Calu3 (cell line): ENCODE results near the gene MBD1. TPM values are rescaled to one million over a fixed set of nuclear protein-coding genes. Genes with fewer than 3 reads are reported as not detected.
A peak's percentile ranks its signal among the peaks of the same experiment; 100 is the strongest.

Experiments
- BruUV-seq: library from RNA; stranded (reverse); fragments of 400-500 nt; replicated peaks from 2 replicates; lab custom pipeline; 2021; lab: Mats Ljungman, UMichigan
- CTCF ChIA-PET: fragments of 300-600 bp; sonication (Branson Sonifier 250); formaldehyde crosslinking; loops from one replicate; lab custom pipeline; 2022; ENCODE audit warnings: antibody characterized with exemption; lab: Charles Lee
- DNase-seq: peaks from one replicate; pipeline ENCODE4 v3.0.0; 2022
- H3K27ac Mint-ChIP-seq: one replicate; pipeline ENCODE4 v1.8.0; 2022; ENCODE audit warnings: mixed read lengths; ENCODE audit not compliant: unreplicated experiment
- H3K27me3 Mint-ChIP-seq: one replicate; pipeline ENCODE4 v1.8.0; 2022; ENCODE audit warnings: mixed read lengths; ENCODE audit not compliant: unreplicated experiment
- H3K36me3 Mint-ChIP-seq: one replicate; pipeline ENCODE4 v1.8.0; 2022; ENCODE audit warnings: mild to moderate bottlenecking, moderate library complexity, mixed read lengths; ENCODE audit not compliant: insufficient read depth, unreplicated experiment
- H3K4me1 Mint-ChIP-seq: one replicate; pipeline ENCODE4 v1.8.0; 2022; ENCODE audit warnings: mild to moderate bottlenecking, low read depth, mixed read lengths; ENCODE audit not compliant: unreplicated experiment
- H3K4me3 Mint-ChIP-seq: one replicate; pipeline ENCODE4 v1.8.0; 2022; ENCODE audit warnings: mild to moderate bottlenecking, low read depth, moderate library complexity, mixed read lengths; ENCODE audit not compliant: unreplicated experiment
- H3K9me3 Mint-ChIP-seq: one replicate; pipeline ENCODE4 v1.8.0; 2022; ENCODE audit warnings: low read depth, mixed read lengths; ENCODE audit not compliant: unreplicated experiment
- CTCF ChIP-seq: fragments of 200-600 bp; IDR thresholded peaks from one replicate; pipeline ENCODE4 v1.8.0; 2022; ENCODE audit warnings: antibody characterized with exemption; ENCODE audit not compliant: unreplicated experiment
- intact Hi-C: fragments of 100-400 bp; cut with micrococcal nuclease; formaldehyde crosslinking; loops from one replicate; pipeline ENCODE4 v1.10.0; 2022; ENCODE audit not compliant: unreplicated experiment
- total RNA-seq: library from RNA; stranded (reverse); gene quantifications from 2 replicates; pipeline ENCODE4 v1.2.3, GENCODE V29; 2022

MBD1 gene
- total RNA-seq, 1 experiment from 2014 or later, result 70.5 TPM

- H3K4me1 Mint-ChIP-seq, result peaks cover 27% of the 10 kb centered on the region
- intact Hi-C loops, result no loop called here
- H3K9me3 Mint-ChIP-seq, result no peaks in the 10 kb centered on the region
- H3K36me3 Mint-ChIP-seq, result peaks cover 50% of the 10 kb centered on the region
- CTCF ChIA-PET, result no interaction called here
- H3K27me3 Mint-ChIP-seq, result no peaks in the 10 kb centered on the region
- no peak for TF ChIP-seq CTCF
- H3K4me3 Mint-ChIP-seq, result peak overlapping the region; percentile 90
- no TSS peak for BruUV-seq
- DNase-seq, result no peak
- H3K27ac Mint-ChIP-seq, result peak overlapping the region; percentile 89
Observed at GRCh38 chr18:50279752-50280151, 1.6 kb downstream of the MBD1 start.

- no TSS peak for BruUV-seq
- no peaks in the 10 kb centered on the region for H3K27me3 Mint-ChIP-seq
- DNase-seq, result no peak
- H3K9me3 Mint-ChIP-seq, result no peaks in the 10 kb centered on the region
- peaks cover 14% of the 10 kb centered on the region for H3K4me1 Mint-ChIP-seq
- no peak for TF ChIP-seq CTCF
- peaks cover 47% of the 10 kb centered on the region for H3K36me3 Mint-ChIP-seq
- H3K4me3 Mint-ChIP-seq, result no peak overlapping the region
- CTCF ChIA-PET, result no interaction called here
- intact Hi-C loops, result no loop called here
- no peak overlapping the region for H3K27ac Mint-ChIP-seq
Observed at GRCh38 chr18:50277942-50278341, 3.4 kb downstream of the MBD1 start.

GRCh38 chr18:50276452-50276851, 4.9 kb downstream of the MBD1 start:
- Mint-ChIP-seq H3K27me3 (no peaks in the 10 kb centered on the region), H3K36me3 (peaks cover 43% of the 10 kb centered on the region), H3K9me3 (no peaks in the 10 kb centered on the region), H3K27ac (no peak overlapping the region), H3K4me1 (peaks cover 14% of the 10 kb centered on the region), H3K4me3 (no peak overlapping the region)
- BruUV-seq, result no TSS peak
- no peak for DNase-seq
- CTCF ChIA-PET, result no interaction called here
- no peak for TF ChIP-seq CTCF
- intact Hi-C loops, result no loop called here

- DNase-seq, result no peak
- H3K27me3 Mint-ChIP-seq, result no peaks in the 10 kb centered on the region
- H3K4me1 Mint-ChIP-seq, result peaks cover 9% of the 10 kb centered on the region
- no peak overlapping the region for H3K27ac Mint-ChIP-seq
- no peak overlapping the region for H3K4me3 Mint-ChIP-seq
- TF ChIP-seq CTCF, result no peak
- no peaks in the 10 kb centered on the region for H3K9me3 Mint-ChIP-seq
- CTCF ChIA-PET, result interaction anchor here (1.4 kb wide), 1 partner anchor 57 kb away, joined by 3 read pairs; no protein-coding TSS in a partner anchor
- intact Hi-C loops, result no loop called here
- peaks cover 38% of the 10 kb centered on the region for H3K36me3 Mint-ChIP-seq
- BruUV-seq, result no TSS peak
Observed at GRCh38 chr18:50275503-50276036, 5.8 kb downstream of the MBD1 start.
